Stimulated activated CD4-positive, alpha-beta T cell treated with anti-CD3 and anti-CD28 coated beads, TNF-alpha, amount 100 ng/mL, for 4 hours (primary cell): ENCODE data around the gene FGF22.
"Not testable (repeated sequence)": the region's sequence is repeated elsewhere in the genome, so short reads cannot be mapped to it uniquely, and the experiment has no call there.

ENCODE experiments used
- DNase-seq, 3 experiments: peaks; one replicate each; pipeline ENCODE4 v3.0.0-alpha.2; 2020; ENCODE audit warnings: low read depth in 3 of 3

Gene FGF22

DNA sequence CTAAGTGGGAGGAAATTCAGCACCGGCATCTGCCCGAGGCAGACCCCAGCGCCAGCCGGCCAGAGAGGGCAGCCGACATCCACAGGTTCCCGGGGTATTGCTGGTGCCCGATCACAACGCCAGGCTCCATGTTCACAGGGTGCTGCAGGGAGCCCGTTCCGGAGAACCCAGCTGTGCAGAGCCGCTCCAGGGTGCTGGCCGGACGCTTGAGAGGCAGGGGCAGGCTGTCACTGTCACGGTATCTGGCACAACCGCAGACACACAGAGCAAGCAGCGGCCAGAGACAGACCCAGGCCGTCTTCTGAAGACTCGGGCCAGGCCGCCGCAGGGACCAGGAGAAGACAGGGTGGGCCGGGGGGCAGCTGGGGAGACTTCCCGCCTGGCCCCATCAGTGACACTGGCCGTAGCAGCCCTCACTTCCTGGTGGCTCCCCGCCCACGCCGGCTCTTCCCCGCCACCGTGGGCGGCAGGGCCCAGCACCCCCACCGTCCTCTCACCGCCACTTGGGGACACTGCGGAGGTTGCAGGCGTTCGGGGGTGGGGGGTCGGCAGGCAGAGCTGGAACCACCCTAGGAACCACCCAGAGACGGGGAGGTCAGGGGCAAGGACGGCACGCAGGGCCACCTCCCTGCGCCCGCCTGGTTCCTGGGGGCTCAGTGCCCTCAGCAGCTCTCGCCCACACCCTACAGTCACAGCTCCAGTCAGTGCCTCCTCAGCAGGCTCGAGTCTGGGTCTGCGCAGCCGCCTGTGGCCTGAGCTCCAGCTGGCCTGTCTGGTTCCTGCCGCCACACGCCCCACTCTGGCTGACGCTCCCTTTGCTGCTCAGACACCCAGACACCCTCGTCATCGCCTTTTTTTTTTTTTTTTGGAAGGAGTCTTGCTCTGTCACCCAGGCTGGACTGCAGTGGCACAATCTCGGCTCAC lies 19.5 kb downstream of the FGF22 start:
- no peak for DNase-seq

DNA sequence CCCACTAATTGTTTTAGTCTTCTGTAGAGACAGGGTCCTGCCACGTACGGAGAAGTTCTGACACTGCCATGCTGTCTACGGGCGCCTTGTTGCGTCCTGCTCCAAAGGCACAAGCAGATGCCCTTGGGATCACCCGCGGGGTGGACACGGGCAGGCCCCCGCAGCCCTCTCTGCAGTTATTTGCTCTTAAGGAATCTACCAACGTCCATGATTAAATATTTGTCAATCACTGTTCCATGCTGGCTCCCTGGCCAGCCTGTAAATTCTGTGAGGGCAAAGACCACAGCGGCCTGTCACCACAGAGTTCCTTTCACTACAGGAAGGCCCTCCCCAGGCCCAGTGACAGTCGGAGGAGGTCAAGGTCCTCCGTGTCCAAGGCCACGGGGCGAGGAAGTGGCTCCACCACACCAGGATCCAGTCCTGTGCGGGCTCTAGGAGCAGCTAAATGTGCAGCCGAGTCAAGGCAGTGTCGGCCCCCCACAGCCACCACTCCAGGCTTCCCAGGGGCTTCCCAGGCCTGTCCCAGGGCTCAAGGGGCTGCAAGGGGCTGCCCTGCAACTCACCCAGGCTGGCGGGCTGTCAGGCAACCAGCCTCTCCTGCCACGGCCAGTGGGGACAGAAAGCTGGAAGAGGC lies 21.2 kb downstream of the FGF22 start:
- no peak for DNase-seq

DNA sequence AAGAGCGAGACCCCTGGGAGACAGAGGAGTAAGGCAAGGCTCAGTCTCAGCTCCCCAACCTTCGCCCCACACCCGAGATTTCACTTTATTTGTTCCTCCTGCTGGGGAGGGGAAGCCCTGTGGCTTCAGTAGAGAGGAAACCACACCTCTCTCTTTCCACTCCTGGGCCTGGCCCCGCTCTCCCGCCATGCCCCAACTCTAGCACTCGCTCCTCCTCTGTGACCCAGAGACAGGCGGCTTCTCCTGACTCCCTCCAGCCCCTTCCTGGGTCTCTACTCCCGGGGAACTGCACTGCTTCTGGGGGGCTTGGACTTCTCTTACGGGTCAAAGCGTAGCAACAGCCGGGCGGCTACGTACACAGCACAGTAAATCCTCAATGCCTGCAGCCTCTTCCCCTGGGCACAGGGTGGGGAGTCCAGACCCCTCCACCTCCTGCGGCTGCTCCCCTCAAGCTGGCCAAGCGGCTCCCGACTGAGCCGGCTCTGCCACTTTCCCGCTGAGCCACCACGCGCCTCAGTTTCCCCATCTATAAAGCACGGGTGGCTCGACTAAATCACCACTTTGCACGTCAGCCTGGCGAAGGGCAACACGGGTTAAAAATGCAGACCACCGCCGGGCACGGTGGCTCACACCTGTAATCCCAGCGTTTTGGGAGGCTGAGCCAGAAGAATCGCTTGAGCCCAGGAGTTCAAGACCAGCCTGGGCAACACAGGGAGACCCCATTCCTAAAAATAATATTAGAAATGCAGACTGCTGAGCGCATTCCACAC lies 21.9 kb downstream of the FGF22 start:
- peak in 2 of 3 experiments; percentile 44 to 47 for DNase-seq

DNA sequence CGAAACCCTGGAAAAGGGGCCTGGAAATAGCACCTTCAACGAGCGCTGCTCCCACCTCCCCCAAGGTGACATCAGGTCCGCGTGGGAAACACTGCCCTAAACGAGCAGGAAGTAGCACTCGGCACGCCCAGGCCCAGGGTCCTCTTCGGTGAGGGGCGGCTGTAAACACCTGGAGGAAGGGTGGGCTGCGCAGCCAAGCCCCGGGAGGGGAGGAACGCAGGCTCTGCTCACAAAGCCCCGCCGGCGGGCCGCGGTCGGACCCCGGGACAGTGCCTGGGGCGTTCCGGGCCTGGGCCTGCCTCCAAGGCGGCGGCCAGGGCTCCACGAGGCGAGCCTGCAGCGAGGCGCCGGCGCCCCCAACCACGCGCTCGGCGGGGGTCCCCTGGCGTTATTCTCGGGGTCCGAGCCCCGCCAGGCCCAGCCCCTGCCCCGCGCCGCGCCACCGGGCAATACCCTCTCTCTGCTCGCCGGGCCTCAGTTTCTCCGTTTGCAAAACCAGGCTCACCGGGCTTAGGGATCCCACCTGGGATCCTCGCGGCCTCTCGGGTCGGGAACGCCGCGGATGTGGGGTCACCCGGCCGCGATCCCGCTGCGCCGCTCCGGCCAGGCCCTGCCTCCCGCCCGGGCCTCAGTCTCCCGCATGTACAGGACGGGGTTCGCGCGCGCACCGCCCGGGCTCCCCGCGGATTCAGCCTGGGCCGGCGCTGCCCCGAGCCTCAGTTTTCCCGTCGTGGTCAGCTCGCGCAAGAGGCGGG lies 22.7 kb downstream of the FGF22 start:
- DNase-seq: peak; percentile 49 to 60 (median 56)

DNA sequence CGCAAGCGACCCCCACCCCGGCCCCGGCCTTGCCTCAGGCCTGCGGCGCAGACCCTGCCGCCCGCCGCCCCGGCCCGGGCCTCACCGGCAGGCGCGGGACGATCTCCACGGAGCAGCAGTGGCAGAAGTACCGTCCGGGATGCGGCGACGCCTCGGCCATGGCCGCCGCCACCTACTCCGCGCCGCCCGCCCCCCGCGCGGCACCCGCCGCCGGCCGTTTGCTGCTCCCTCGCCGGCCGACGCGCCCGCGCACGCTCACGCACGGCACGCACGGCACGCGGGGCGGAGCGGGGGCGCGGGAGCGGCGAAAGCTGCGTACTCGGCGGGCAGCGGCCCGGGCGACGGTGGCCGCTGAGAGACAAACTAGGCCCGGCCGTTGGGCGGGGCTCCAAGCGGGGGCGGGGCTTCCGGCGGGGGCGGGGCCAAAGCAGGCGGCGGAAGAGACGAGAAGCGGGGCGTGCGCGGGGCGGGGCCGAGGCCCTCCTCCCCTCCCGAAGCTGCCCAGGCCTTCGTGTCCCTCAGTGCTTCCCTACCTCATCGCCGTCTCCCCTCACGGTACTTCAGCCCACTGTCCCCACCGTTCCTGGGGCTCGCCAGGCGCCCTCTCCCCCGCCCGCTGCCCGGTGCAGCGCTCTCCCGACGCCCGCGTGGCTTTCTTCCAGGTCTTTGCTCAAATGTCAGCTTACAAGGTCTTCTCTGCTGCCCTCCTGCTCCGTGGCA lies 23.4 kb downstream of the FGF22 start, which contains the start of gene RNF126:
Gene RNF126, minus strand, starts transcription at position 253 of the 720 bp plus-strand sequence. Its CDS starts 93 bp downstream, at position 160.
- peak; percentile 94 to 96 (median 95) for DNase-seq

DNA sequence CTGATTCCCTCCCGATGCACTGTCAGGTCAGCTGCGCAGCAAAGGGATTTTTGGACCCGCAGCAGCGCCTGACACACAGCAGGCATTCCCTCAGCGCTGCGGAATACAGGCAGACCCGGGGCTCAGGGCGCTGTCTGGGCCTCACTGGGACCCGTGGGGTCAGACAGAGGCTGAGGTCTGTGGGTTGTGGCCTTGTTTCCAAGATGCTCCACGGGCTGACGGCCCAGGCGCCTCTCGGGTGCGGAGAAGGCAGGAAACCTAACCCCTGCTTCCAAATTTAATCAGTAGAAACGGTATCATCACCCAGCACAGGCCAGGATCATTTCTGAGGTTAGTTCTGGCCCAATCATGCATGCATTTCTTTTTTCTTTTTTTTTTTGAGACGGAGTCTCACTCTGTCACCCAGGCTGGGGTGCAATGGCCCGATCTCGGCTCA lies 24.0 kb downstream of the FGF22 start:
- DNase-seq: no peak

DNA sequence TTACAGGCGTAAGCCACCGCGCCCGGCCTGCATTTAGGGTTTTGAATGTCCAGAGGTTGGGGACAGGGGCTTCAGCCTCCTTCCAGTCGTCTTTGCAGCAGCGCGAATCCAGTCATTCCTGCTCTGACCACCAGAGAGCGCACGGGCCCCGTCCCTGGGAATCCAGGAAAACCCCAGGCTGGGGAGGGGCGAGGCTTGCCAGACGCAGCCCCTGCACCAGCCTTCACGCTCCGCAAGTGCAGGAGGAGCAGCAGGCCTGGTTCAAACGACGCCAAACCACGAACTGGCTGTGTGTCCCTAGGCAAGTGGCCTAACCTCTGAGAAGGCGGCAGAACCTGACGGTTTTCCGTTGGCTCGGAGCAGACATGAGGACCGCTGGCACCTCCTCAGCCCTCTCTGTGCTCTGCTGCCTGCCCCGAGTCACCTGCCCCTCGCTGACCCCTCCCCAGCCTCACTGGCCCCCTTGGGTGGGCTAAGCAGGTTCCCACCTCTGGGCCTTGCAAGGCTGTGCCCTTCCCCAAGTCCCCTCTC lies 25.3 kb downstream of the FGF22 start:
- DNase-seq: peak; percentile 66 to 71 (median 68)

DNA sequence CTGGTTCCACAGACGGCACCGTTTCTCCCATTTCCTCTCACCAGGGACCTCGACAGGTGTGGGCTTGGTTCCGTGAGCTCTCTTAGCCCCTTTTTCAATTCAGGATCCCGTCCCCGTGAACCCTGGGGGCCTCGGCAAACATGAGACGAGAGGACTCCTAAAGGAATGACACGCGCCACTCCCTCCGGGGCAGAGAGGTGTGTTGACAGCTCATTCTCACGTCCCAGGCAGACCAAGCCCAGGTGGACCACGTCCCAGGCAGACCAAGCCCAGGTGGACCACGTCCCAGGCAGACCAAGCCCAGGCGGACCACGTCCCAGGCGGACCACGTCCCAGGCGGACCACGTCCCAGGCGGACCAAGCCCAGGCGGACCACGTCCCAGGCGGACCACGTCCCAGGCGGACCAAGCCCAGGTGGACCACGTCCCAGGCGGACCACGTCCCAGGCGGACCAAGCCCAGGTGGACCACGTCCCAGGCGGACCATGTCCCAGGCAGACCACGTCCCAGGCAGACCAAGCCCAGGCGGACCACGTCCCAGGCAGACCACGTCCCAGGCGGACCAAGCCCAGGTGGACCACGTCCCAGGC lies 27.4 kb downstream of the FGF22 start:
- not testable (repeated sequence) for DNase-seq

DNA sequence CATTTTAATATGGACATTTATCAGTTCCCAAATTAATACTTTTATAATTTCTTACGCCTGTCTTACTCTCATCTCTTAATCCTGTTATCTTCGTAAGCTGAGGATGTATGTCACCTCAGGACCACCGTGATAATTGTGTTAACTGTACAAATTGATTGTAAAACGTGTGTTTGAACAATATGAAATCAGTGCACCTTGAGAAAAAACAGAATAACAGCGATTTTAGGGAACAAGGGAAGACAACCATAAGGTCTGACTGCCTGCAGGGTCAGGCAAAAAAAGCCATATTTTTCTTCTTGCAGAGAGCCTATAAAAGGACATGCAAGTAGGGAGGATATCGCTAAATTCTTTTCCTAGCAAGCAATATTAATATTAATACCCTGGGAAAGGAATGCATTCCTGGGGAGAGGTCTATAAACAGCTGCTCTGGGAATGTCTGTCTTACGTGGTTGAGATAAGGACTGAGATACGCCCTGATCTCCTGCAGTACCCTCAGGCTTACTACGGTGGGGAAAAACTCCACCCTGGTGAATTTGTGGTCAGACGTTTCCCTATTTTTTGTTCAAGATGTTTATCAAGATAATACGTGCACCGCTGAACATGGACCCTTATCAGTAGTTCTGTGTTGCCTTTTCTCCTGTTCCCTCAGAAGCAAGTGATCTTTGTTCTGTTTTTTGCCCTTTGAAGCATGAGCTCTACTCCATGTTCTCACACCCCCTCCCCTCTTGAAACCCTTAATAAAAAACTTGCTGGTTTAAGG lies 29.2 kb downstream of the FGF22 start:
- DNase-seq: not testable (repeated sequence)

DNA sequence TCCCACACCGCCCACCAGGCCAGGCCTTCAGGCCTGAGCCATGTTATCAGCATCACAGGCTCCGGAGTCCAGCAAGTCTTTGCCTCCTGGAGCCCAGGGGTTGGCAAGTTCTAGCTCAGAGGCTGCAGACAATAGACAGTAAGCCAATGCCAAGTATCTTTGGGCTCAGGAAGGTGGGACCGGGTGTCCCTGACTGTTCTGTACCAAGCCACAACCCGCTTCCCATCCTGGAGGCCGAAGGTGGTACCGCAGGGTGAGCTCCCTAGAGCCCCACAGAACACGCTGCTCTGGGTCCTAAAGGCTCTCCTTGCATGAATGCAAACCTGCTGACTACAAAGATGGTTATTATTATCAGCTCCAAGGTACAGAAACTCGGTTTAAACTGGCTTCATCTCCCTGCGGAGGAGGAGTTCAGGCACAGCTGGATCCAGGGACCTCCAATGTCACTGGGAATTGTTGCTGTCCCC lies 31.0 kb downstream of the FGF22 start:
- no peak for DNase-seq

DNA sequence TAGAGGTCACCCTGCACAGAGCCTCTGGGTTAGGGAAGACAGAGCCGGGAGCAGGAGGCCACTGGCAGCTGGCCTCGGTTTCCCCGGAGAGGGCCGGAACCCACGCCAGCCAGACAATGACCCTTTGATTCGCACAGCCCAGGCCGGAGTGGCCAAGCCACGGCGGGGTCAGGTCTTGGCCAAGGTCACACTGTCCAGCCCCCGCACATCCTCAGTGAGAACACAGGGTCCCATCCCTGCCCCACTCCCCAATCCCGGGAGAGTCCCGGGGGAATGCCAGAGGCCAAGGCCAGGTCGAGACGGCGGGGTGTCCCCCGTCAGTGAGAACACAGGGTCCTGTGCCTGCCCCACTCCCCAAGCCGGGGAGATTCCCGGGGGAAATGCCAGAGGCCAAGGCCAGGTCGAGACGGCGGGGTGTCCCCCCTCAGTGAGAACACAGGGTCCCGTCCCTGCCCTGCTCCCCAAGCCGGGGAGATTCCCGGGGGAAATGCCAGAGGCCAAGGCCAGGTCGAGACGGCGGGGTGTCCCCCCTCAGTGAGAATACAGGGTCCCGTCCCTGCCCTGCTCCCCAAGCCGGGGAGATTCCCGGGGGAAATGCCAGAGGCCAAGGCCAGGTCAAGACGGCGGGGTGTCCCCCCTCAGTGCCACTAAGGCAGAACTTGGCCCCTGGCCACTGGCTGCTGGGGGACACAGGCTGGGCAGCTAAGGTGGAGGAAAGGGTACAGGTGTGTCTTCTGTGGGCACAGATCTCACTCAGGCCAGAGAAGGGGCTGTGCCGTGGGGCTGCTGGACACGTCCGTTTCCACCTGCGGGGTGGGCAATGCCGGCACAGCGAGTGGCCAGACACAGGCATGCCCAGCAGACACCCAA lies 34.8 kb downstream of the FGF22 start:
- DNase-seq: no peak

DNA sequence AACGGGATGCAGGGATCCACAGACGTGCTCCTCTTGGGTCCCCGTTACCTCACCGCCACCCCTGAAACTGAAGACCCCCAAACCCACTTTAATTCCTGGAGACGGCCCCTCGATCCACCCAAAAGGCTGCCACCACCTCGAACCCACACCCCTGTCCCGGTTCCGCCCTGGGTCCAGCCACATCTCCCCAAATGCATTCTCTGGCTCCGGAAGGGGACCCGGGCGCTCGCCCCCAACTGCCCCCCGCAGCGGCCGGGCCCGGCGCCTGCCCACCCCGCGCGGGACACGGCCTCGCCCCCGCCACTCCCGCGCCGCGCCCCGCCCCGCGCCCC lies 36.3 kb downstream of the FGF22 start:
- no peak for DNase-seq

DNA sequence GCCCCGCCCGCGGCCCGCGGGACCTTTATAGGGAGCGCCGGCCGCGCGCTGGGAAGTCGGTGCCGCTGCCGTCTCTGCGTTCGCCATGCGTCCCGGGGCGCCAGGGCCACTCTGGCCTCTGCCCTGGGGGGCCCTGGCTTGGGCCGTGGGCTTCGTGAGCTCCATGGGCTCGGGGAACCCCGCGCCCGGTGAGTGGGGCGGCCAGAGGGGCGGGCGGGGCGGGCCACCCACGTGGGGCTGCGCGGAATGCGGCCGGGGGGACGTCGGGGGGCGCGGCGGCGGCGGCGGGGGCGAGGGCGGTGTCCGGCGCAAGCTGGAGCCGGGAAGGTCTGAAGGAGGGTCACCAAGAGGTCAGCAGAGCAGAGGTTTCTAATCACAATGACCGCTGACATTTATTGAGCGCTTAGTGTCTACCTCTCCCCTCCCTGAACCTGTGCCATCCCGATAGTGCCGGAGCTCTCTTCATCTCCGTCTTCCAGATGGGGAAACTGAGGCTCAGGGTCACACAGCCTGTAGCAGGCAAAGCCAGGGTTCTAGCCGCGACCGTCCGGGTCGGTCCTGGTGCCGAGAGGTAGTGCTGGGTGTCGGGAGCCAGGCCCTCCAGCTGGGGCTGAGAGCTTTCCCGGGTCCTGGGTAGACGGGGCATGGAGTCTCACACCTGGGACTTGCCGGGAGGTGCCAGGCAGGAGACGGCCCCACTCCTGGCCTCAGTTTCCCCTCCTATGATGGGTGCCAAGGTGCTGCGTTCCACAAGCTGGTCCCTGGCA lies 36.8 kb downstream of the FGF22 start, which contains the start of gene FSTL3:
Gene FSTL3, plus strand, starts transcription at position 54 of the 767 bp plus-strand sequence. Its CDS starts 32 bp downstream, at position 86.
- DNase-seq: no peak

DNA sequence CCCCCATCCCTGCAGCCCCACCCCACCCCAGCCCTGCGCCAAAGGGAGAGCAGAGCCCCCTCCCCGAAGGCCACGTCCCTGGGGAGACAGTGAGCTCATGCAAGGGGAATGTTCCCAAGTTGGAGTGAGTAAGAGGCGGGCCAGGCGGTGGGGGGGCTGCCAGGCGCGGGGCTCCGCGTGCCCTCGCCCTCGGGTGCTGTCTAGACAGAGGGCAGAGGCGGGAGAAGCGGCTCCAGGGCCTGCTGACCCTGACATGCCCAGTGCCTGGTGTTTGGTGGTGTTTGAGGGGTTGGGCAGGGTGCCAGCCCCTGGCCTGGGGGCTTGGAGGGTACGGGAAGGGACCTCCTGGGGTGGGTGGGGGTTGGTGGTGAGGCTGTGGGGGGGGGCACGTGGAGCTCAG lies 37.5 kb downstream of the FGF22 start:
- no peak for DNase-seq

DNA sequence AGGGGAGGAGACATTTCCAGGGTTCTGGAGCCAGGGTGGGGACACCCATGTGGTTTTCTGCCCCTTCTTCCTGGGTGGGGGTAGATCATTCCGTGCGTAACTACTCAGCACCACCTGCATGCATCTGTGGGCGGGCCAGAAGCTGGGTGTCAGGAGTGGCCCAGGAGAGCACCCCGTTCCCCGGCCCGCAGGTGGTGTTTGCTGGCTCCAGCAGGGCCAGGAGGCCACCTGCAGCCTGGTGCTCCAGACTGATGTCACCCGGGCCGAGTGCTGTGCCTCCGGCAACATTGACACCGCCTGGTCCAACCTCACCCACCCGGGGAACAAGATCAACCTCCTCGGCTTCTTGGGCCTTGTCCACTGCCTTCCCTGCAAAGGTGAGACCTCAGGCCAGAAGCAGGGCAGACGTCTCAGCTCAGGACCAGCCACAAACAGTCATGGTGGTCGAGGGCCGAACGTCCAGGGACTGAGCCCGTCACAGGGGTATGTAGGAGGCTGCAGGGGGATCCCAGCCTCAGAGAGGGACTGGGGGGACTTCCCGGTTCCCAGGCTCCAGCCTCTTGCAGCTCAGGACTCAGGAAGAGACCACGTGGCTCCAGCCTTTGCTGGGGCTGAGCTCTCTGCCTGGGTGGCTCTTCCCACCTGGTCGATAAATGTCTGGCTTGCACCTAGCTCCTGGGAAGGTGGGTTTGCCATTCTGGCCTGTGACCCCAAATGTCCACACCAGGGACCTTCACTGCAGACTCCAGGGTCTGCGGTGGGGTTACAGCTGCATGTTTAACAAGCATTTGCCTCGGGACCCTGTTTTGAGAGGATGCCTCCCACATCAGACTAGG lies 38.1 kb downstream of the FGF22 start:
- no peak for DNase-seq

DNA sequence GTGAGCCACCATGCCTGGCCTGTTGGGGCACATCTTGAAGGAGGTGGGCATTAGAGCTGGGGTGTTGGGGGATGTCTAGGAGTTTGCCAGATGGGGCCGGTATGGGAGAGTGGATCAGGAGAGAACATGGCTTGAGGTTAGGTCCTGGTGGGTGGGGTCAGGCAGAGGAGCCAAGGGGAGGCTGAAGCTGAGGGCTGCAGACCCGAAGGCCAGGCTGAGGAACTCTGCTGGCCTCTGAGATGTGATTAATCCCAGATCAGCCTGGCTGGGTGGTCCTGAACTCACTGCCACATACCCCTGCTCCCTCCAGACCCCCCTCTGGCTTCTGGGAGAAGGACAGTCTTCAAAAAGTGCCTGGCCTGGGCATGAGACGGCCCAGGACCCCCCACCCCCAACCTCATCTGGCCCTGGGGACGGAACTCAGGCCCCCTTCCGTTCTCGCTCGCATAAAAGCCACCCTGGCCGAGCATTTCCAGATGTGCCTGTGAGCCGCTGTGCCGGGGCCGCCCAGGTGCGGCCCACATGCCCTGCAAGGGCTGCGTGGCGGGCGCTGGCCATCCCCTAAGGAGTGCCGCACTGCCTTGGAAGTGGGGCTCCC lies 39.2 kb downstream of the FGF22 start:
- DNase-seq: no peak
